ENCODE data around the gene GTF3C5. TPM values are rescaled to one million over a fixed set of nuclear protein-coding genes. Genes with fewer than 3 reads are reported as not detected.

Gene GTF3C5
- total and polyA plus RNA-seq, 2 of the 4 experiments (the other 2 are of a cell fraction): 49.1 to 52.3 TPM

GRCh38 chr9:132996526-132996925 lies 34.3 kb upstream of the GTF3C5 start:
- H2BK20ac ChIP-seq (ENCODE audit: low read depth, low read length): no peak overlapping the region
- POLR2A ChIA-PET (ENCODE audit: unreplicated experiment): no interaction called here
- no peak overlapping the region for H3K14ac ChIP-seq (replicated peaks; ENCODE audit: low read depth, low read length)
- no peak overlapping the region for H2AK9ac ChIP-seq (replicated peaks; ENCODE audit: low read depth, low read length, poor library complexity)
- no TSS peak for BruUV-seq (replicated peaks)
- no peak overlapping the region for H3K18ac ChIP-seq (ENCODE audit: low read depth, low read length)
- no peaks in the 10 kb centered on the region for H3K79me1 ChIP-seq (ENCODE audit: low read depth in 1 of 2, low read length in 2 of 2)
- TF ChIP-seq CTCF (conservative IDR thresholded peaks at IDR 0.05; ENCODE audit: low read depth, low read length) (no peak), CHD1 (IDR thresholded peaks at IDR 0.05; ENCODE audit: low read depth, low read length) (no peak), RAD21 (IDR thresholded peaks at IDR 0.05; ENCODE audit: low read length) (no peak), FOS (IDR thresholded peaks at IDR 0.05; ENCODE audit: low read depth, low read length) (no peak), USF2 (IDR thresholded peaks at IDR 0.05; ENCODE audit: low read depth, low read length) (no peak), POLR2A (IDR thresholded peaks at IDR 0.05; ENCODE audit: low read depth, low read length) (no peak), NFE2L2 (IDR thresholded peaks at IDR 0.05; ENCODE audit: low read depth, low read length) (no peak), SMC3 (IDR thresholded peaks at IDR 0.05; ENCODE audit: low read depth, low read length) (no peak), BHLHE40 (IDR thresholded peaks at IDR 0.05; ENCODE audit: low read depth, low read length) (no peak), RCOR1 (IDR thresholded peaks at IDR 0.05; ENCODE audit: insufficient replicate concordance, low read length) (no peak)
- peaks cover 62% of the 10 kb centered on the region for H3K27me3 ChIP-seq (ENCODE audit: control insufficient read depth, insufficient read depth, low read length)
- no peaks in the 10 kb centered on the region for H3K9me3 ChIP-seq (ENCODE audit: control insufficient read depth, insufficient read depth, low read length)
- no peak overlapping the region for H4K5ac ChIP-seq (ENCODE audit: low read depth, low read length)
- CTCF ChIA-PET: no interaction called here
- no peak overlapping the region for H3K23ac ChIP-seq (ENCODE audit: low read depth, low read length)
- H2BK15ac ChIP-seq (ENCODE audit: low read depth, low read length): no peak overlapping the region
- no peak overlapping the region for H2AFZ ChIP-seq (replicated peaks; ENCODE audit: low read length, poor library complexity)
- H3K4me3 ChIP-seq (ENCODE audit: insufficient read depth, low read depth, low read length): no peak overlapping the region
- H3K27ac ChIP-seq (ENCODE audit: insufficient read depth, low read length): no peak overlapping the region
- DNase-seq (no peak), ATAC-seq (ENCODE audit: low read depth) (no peak)
- no peak overlapping the region for H3K9ac ChIP-seq (ENCODE audit: low read depth, low read length)
- no peaks in the 10 kb centered on the region for H3K4me1 ChIP-seq (ENCODE audit: control insufficient read depth, insufficient read depth, low read length)
- no peak overlapping the region for H3K56ac ChIP-seq (ENCODE audit: extremely low read depth, insufficient read depth, low read length)
- H4K20me1 ChIP-seq (ENCODE audit: insufficient read depth, low read length): no peaks in the 10 kb centered on the region; the same call in 1 of the 2 replicates
- H2BK5ac ChIP-seq (ENCODE audit: low read depth, low read length, poor library complexity, severe bottlenecking): no peak overlapping the region
- 44% methylated on average over 6 of the region's 13 CpGs; no CpG with 5 or more reads in 1 of the 2 experiments for WGBS, 2 experiments (ENCODE audit: extremely low coverage in 2 of 2, insufficient read length in 1 of 2)
- dilution Hi-C loops (cut with HindIII; ENCODE audit: low sequenced_read_pairs, unreplicated experiment): no loop called here
- H2BK120ac ChIP-seq (ENCODE audit: low read depth, low read length): no peak overlapping the region
- no peak overlapping the region for H4K91ac ChIP-seq (ENCODE audit: insufficient read depth, low read depth, low read length)
- H3K4ac ChIP-seq (ENCODE audit: low read depth, low read length): no peak overlapping the region
- H3K36me3 ChIP-seq (ENCODE audit: control insufficient read depth, insufficient read depth, low read length): no peaks in the 10 kb centered on the region
- H3K9me1 ChIP-seq (ENCODE audit: insufficient read depth, low read length): no peaks in the 10 kb centered on the region
- intact Hi-C loops (cut with micrococcal nuclease): no loop called here
- H3K4me2 ChIP-seq (ENCODE audit: low read depth, low read length): no peak overlapping the region
- no peak overlapping the region for H4K8ac ChIP-seq (ENCODE audit: low read depth in 2 of 2, low read length in 2 of 2)
- no peak overlapping the region for H2AK5ac ChIP-seq (ENCODE audit: low read depth, low read length)
- in situ Hi-C loops (cut with MboI; ENCODE audit: low sequenced_read_pairs): no loop called here
